H9 (cell line): ENCODE results near the gene COLEC12. TPM values are rescaled to one million over a fixed set of nuclear protein-coding genes. Genes with fewer than 3 reads are reported as not detected.

Experiments used
- DNase-seq: peaks from one replicate; pipeline ENCODE4 v3.0.0-alpha.2; 2017
- H2AFZ ChIP-seq: one replicate; pipeline ENCODE4 v1.6.1; 2013; ENCODE audit warnings: mild to moderate bottlenecking, low read length, control low read depth, moderate library complexity
- H2AK5ac ChIP-seq: 2 replicates; pipeline ENCODE4 v1.6.1; 2013; ENCODE audit warnings: low read length, control low read depth, mixed read lengths; ENCODE audit not compliant: insufficient read length
- H2BK120ac ChIP-seq: one replicate; pipeline ENCODE4 v1.6.1; 2013; ENCODE audit warnings: low read depth, mild to moderate bottlenecking, low read length, control low read depth, inconsistent platforms; ENCODE audit not compliant: poor library complexity, severe bottlenecking
- H2BK12ac ChIP-seq: 2 replicates; pipeline ENCODE4 v1.6.1; 2013; ENCODE audit warnings: low read length, control low read depth, mixed read lengths, low read depth; ENCODE audit not compliant: insufficient read length
- H2BK15ac ChIP-seq: 2 replicates; pipeline ENCODE4 v1.6.1; 2013; ENCODE audit warnings: low read depth, low read length, control low read depth
- H2BK20ac ChIP-seq: one replicate; pipeline ENCODE4 v1.6.1; 2013; ENCODE audit warnings: low read depth, mild to moderate bottlenecking, low read length, control low read depth, inconsistent platforms; ENCODE audit not compliant: poor library complexity, severe bottlenecking
- H2BK5ac ChIP-seq: 2 replicates; pipeline ENCODE4 v1.6.1; 2013; ENCODE audit warnings: low read length, control low read depth, mixed read lengths; ENCODE audit not compliant: insufficient read length
- H3K14ac ChIP-seq: 2 replicates; pipeline ENCODE4 v1.6.1; 2013; ENCODE audit warnings: low read length, control low read depth; ENCODE audit not compliant: insufficient read depth
- H3K18ac ChIP-seq: 2 replicates; pipeline ENCODE4 v1.6.1; 2013; ENCODE audit warnings: low read depth, mild to moderate bottlenecking, mixed read lengths, low read length, control low read depth; ENCODE audit not compliant: insufficient read length
- H3K23ac ChIP-seq: 2 replicates; pipeline ENCODE4 v1.6.1; 2013; ENCODE audit warnings: low read length, control low read depth, mixed read lengths, low read depth; ENCODE audit not compliant: insufficient read length
- H3K23me2 ChIP-seq: 2 replicates; pipeline ENCODE4 v1.6.1; 2013; ENCODE audit warnings: low read depth, mild to moderate bottlenecking, mixed read lengths, low read length, control low read depth; ENCODE audit not compliant: insufficient read length, poor library complexity, severe bottlenecking
- H3K27ac ChIP-seq: 2 replicates; pipeline ENCODE4 v1.5.1; 2013; ENCODE audit warnings: low read length, control low read depth, mixed read lengths, low read depth; ENCODE audit not compliant: insufficient read length
- H3K27me3 ChIP-seq: 2 replicates; pipeline ENCODE4 v1.6.1; 2013; ENCODE audit warnings: low read length, control low read depth, inconsistent platforms; ENCODE audit not compliant: insufficient read depth
- H3K4ac ChIP-seq: 2 replicates; pipeline ENCODE4 v1.6.1; 2013; ENCODE audit warnings: low read depth, mild to moderate bottlenecking, control low read depth, inconsistent platforms, low read length, moderate library complexity
- H3K4me1 ChIP-seq: 2 replicates; pipeline ENCODE4 v1.6.1; 2013; ENCODE audit warnings: low read length, control low read depth, inconsistent platforms; ENCODE audit not compliant: insufficient read depth
- H3K4me2 ChIP-seq: 2 replicates; pipeline ENCODE4 v1.6.1; 2013; ENCODE audit warnings: low read length, control low read depth, mixed read lengths; ENCODE audit not compliant: insufficient read length, insufficient read depth
- H3K56ac ChIP-seq: 2 replicates; pipeline ENCODE4 v1.6.1; 2013; ENCODE audit warnings: low read depth, mild to moderate bottlenecking, mixed read lengths, low read length, control low read depth; ENCODE audit not compliant: insufficient read length
- H3K79me1 ChIP-seq: 2 replicates; pipeline ENCODE4 v1.6.1; 2013; ENCODE audit warnings: low read depth, mild to moderate bottlenecking, moderate library complexity, low read length, control low read depth, inconsistent platforms; ENCODE audit not compliant: insufficient read depth, poor library complexity, severe bottlenecking
- H3K79me2 ChIP-seq: 2 replicates; pipeline ENCODE4 v1.6.1; 2013; ENCODE audit warnings: low read length, control low read depth, inconsistent platforms; ENCODE audit not compliant: insufficient read depth
- H3K9ac ChIP-seq: 2 replicates; pipeline ENCODE4 v1.6.1; 2013; ENCODE audit warnings: low read length, control low read depth, mixed read lengths; ENCODE audit not compliant: insufficient read length; ENCODE audit errors: extremely low read depth
- H3K9me3 ChIP-seq: one replicate; pipeline ENCODE4 v1.6.1; 2013; ENCODE audit warnings: low read depth, low read length, inconsistent platforms; ENCODE audit not compliant: control insufficient read depth
- H3T11ph ChIP-seq: one replicate; pipeline ENCODE4 v1.6.1; 2013; ENCODE audit warnings: mild to moderate bottlenecking, low read length, control low read depth, inconsistent platforms
- H4K20me1 ChIP-seq: one replicate; pipeline ENCODE4 v1.6.1; 2013; ENCODE audit not compliant: control insufficient read depth, insufficient read length, insufficient read depth
- H4K5ac ChIP-seq: 2 replicates; pipeline ENCODE4 v1.6.1; 2013; ENCODE audit warnings: low read depth, mild to moderate bottlenecking, mixed read lengths, low read length, control low read depth; ENCODE audit not compliant: insufficient read length
- H4K8ac ChIP-seq: replicated peaks from 2 replicates; pipeline ENCODE4 v1.6.1; 2013; ENCODE audit warnings: low read length, control low read depth, mixed read lengths, low read depth; ENCODE audit not compliant: insufficient read length
- H4K91ac ChIP-seq: 2 replicates; pipeline ENCODE4 v1.6.1; 2013; ENCODE audit warnings: low read depth, mild to moderate bottlenecking, moderate library complexity, mixed read lengths, low read length, control low read depth; ENCODE audit not compliant: insufficient read length
- H3K27ac Mint-ChIP-seq, 3 experiments: 2 replicates in 2 of 3; 3 replicates in 1 of 3; pipeline ENCODE4 v1.8.0; 2020 to 2021; ENCODE audit warnings: mixed read lengths in 3 of 3, mild to moderate bottlenecking in 1 of 3, moderate library complexity in 1 of 3
- H3K27me3 Mint-ChIP-seq: 2 replicates; pipeline ENCODE4 v1.8.0; 2021; ENCODE audit warnings: low read depth, mild to moderate bottlenecking, moderate library complexity, mixed read lengths
- H3K36me3 Mint-ChIP-seq, 3 experiments: 2 replicates in 2 of 3; 3 replicates in 1 of 3; pipeline ENCODE4 v1.8.0; 2020 to 2021; ENCODE audit warnings: low read depth in 3 of 3, mixed read lengths in 3 of 3; ENCODE audit not compliant: insufficient read depth in 1 of 3
- H3K4me1 Mint-ChIP-seq, 2 experiments: 2 replicates each; pipeline ENCODE4 v1.8.0; 2020; ENCODE audit warnings: mixed read lengths in 2 of 2
- H3K4me3 Mint-ChIP-seq, 2 experiments: 2 replicates in 1 of 2; 3 replicates in 1 of 2; pipeline ENCODE4 v1.8.0; 2020 to 2021; ENCODE audit warnings: mild to moderate bottlenecking in 2 of 2, mixed read lengths in 2 of 2, moderate library complexity in 1 of 2
- H3K9me3 Mint-ChIP-seq, 2 experiments: 2 replicates in 1 of 2; 3 replicates in 1 of 2; pipeline ENCODE4 v1.8.0; 2020; ENCODE audit warnings: mild to moderate bottlenecking in 2 of 2, mixed read lengths in 2 of 2, moderate library complexity in 1 of 2
- total RNA-seq: library from RNA; stranded (reverse); gene quantifications from 2 replicates; pipeline ENCODE4 v1.2.1, GENCODE V29; 2021
- TF ChIP-seq, protein P1 (sequence below): fragments of 200-600 bp; sonication (generic); conservative IDR thresholded peaks from 3 replicates; pipeline ENCODE4 v1.8.0; 2021; ENCODE audit warnings: antibody characterized with exemption, mild to moderate bottlenecking

COLEC12 gene
- total RNA-seq, 1 experiment from 2014 or later: 0.70 TPM

DNA sequence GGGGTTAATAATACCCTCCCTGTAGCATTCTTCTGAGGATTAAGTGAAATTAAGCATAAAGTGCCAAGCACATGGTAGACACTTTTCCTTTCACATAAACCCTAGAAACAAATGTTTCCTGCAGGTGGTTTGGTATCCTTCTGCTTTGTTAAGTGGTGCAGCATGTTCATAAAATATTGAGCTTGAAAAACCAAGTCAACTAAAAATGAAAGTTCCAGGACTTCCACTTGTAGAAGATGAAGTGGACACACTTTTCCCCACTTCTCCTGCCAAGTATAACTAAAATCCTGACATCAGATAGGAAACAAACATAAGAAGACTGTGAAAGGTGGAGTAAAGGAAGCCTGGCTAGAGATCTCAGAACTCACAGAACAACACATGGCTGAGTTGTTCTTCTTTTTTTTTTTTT lies 90.5 kb downstream of the COLEC12 start:
- H3K23ac ChIP-seq: no peak overlapping the region
- no peaks in the 10 kb centered on the region for H3K9me3 ChIP-seq
- no peak overlapping the region for H2BK12ac ChIP-seq
- no peaks in the 10 kb centered on the region for H3K27me3 Mint-ChIP-seq
- no peak overlapping the region for H3K56ac ChIP-seq
- no peak overlapping the region for H3K9ac ChIP-seq
- no peak overlapping the region for H4K8ac ChIP-seq
- no peak overlapping the region for H3K4ac ChIP-seq
- no peak overlapping the region for H3K27ac Mint-ChIP-seq
- H4K20me1 ChIP-seq: no peaks in the 10 kb centered on the region
- peaks cover 11 to 12% of the 10 kb centered on the region in 2 experiments for H3K9me3 Mint-ChIP-seq
- no peak overlapping the region for H3T11ph ChIP-seq
- H2AK5ac ChIP-seq: no peak overlapping the region
- DNase-seq: no peak
- no peak overlapping the region for H2BK20ac ChIP-seq
- no peaks in the 10 kb centered on the region for H3K4me1 Mint-ChIP-seq
- H4K5ac ChIP-seq: no peak overlapping the region
- H3K4me3 Mint-ChIP-seq: no peak overlapping the region
- H3K4me2 ChIP-seq: no peak overlapping the region
- no peak overlapping the region for H4K91ac ChIP-seq
- no peak overlapping the region for H3K14ac ChIP-seq
- H3K18ac ChIP-seq: no peak overlapping the region
- H2AFZ ChIP-seq: no peak overlapping the region
- H2BK15ac ChIP-seq: no peak overlapping the region
- H3K36me3 Mint-ChIP-seq: peaks cover 10 to 12% (median 11%) of the 10 kb centered on the region in 3 experiments
- H3K79me2 ChIP-seq: no peaks in the 10 kb centered on the region
- no peak overlapping the region for H3K27ac ChIP-seq
- H3K23me2 ChIP-seq: no peaks in the 10 kb centered on the region
- H2BK120ac ChIP-seq: no peak overlapping the region
- TF ChIP-seq, protein P1, sequence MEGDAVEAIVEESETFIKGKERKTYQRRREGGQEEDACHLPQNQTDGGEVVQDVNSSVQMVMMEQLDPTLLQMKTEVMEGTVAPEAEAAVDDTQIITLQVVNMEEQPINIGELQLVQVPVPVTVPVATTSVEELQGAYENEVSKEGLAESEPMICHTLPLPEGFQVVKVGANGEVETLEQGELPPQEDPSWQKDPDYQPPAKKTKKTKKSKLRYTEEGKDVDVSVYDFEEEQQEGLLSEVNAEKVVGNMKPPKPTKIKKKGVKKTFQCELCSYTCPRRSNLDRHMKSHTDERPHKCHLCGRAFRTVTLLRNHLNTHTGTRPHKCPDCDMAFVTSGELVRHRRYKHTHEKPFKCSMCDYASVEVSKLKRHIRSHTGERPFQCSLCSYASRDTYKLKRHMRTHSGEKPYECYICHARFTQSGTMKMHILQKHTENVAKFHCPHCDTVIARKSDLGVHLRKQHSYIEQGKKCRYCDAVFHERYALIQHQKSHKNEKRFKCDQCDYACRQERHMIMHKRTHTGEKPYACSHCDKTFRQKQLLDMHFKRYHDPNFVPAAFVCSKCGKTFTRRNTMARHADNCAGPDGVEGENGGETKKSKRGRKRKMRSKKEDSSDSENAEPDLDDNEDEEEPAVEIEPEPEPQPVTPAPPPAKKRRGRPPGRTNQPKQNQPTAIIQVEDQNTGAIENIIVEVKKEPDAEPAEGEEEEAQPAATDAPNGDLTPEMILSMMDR: no peak
- no peaks in the 10 kb centered on the region for H3K4me1 ChIP-seq
- H2BK5ac ChIP-seq: no peak overlapping the region
- no peaks in the 10 kb centered on the region for H3K79me1 ChIP-seq
- H3K27me3 ChIP-seq: no peaks in the 10 kb centered on the region
